ENCODE results near the gene DSE.

- no peak for TF ChIP-seq POLR2AphosphoS5 (IDR thresholded peaks at IDR 0.05)
- TF ChIP-seq TAF1 (IDR thresholded peaks at IDR 0.05; ENCODE audit: low read depth): no peak
- no peak for TF ChIP-seq EZH2 (IDR thresholded peaks at IDR 0.05; ENCODE audit: borderline replicate concordance, insufficient read depth, low read length, poor library complexity, severe bottlenecking)
These were observed 5.0 kb upstream of the DSE start for GRCh38 chr6:116365743-116366142.

Measured in neural cell (in vitro differentiated cells).